BLaER1 (cell line): ENCODE results near the gene UBN1.
"Not testable (repeated sequence)": the region's sequence is repeated elsewhere in the genome, so short reads cannot be mapped to it uniquely, and the experiment has no call there.

Experiments used
- H3K27ac ChIP-seq: shearing (Covaris generic); formaldehyde crosslinking; 2 replicates; pipeline ENCODE4 v1.8.1; 2022
- H3K27me3 ChIP-seq: shearing (Covaris generic); formaldehyde crosslinking; 2 replicates; pipeline ENCODE4 v1.8.1; 2022
- H3K36me3 ChIP-seq: shearing (Covaris generic); formaldehyde crosslinking; 2 replicates; pipeline ENCODE4 v1.8.1; 2022
- H3K4me1 ChIP-seq: shearing (Covaris generic); formaldehyde crosslinking; 2 replicates; pipeline ENCODE4 v1.8.1; 2022
- H3K4me2 ChIP-seq: shearing (Covaris generic); formaldehyde crosslinking; 2 replicates; pipeline ENCODE4 v1.8.1; 2022
- H3K4me3 ChIP-seq: shearing (Covaris generic); formaldehyde crosslinking; 2 replicates; pipeline ENCODE4 v1.8.1; 2022
- H3K9ac ChIP-seq: shearing (Covaris generic); formaldehyde crosslinking; 2 replicates; pipeline ENCODE4 v1.8.1; 2022
- H3K9me3 ChIP-seq: shearing (Covaris generic); formaldehyde crosslinking; 2 replicates; pipeline ENCODE4 v1.8.1; 2022
- H4K20me1 ChIP-seq: shearing (Covaris generic); formaldehyde crosslinking; 2 replicates; pipeline ENCODE4 v1.8.1; 2022
- Cebpa-rat ChIP-seq: shearing (Covaris generic); IDR thresholded peaks from 2 replicates; pipeline ENCODE4 v1.8.1; 2022

UBN1 gene

DNA sequence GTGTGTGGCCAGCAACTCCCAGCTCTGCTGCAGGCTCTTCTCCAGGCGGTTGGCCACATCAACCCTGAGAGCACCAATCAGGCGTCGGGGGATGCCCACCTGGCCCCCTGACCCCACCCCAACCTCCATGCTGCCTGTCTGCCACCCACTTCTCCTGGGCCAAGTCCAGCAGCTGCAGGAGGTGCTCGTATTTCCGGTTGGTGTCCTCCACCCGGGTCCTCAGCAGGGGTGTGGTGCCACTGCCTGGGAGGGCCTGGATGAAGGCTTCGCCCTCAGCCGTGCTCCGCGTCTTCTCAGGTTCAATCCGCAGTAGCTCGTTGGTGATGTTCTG, 44.6 kb downstream of the UBN1 start:
- Histone ChIP-seq H3K9me3 (no peaks in the 10 kb centered on the region), H3K27me3 (no peaks in the 10 kb centered on the region)
- no peak for TF ChIP-seq Cebpa-rat

DNA sequence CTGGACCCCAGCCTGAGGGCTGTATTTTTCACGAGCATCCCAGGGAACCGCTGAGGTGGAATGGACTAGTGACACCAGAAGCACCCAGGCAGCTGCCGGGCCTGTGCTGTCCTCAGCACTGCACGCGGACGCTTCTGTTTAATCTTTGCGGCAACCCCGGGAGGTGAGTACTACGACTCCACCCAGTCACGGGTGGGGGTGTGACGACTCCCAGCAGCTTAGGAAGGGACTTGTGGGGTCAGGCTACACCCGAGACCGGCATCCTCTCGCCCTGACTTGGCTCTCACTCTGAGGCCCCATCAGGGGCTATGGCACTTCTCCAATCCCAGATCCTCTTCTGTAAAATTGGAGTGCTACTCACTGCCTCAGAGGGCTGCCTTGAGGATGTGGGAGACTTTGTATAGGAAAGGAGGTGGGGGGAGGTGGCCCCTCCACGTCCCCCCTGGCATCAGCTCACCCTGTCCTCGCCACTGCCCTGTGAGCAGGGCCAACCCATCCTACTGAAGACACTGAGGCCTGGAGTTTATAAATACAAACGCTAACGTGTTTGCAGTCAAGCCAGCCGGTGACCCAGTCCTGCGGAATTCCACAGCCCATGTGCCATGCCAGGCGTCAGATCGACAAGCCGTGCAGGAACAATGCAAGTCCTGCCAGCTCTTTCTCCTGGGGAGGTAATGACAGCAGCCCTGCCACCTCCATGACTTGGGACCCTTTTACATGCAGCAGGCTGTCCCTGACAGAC, 45.3 kb downstream of the UBN1 start:
- Histone ChIP-seq H3K9me3 (no peaks in the 10 kb centered on the region), H3K27ac (no peak overlapping the region), H3K27me3 (no peaks in the 10 kb centered on the region)

More for the DNA sequence above, 44.6 kb downstream of the UBN1 start:
- Histone ChIP-seq H3K9ac (no peak overlapping the region), H3K4me2 (no peak overlapping the region), H3K4me1 (0 out of 2 replicates have a peak, but pooled peaks cover 4% of the 10 kb centered on the region), H3K4me3 (no peak overlapping the region), H4K20me1 (no peaks in the 10 kb centered on the region; the same call in 1 of the 2 replicates), H3K36me3 (peaks cover 25% of the 10 kb centered on the region), H3K27ac (no peak overlapping the region)

DNA sequence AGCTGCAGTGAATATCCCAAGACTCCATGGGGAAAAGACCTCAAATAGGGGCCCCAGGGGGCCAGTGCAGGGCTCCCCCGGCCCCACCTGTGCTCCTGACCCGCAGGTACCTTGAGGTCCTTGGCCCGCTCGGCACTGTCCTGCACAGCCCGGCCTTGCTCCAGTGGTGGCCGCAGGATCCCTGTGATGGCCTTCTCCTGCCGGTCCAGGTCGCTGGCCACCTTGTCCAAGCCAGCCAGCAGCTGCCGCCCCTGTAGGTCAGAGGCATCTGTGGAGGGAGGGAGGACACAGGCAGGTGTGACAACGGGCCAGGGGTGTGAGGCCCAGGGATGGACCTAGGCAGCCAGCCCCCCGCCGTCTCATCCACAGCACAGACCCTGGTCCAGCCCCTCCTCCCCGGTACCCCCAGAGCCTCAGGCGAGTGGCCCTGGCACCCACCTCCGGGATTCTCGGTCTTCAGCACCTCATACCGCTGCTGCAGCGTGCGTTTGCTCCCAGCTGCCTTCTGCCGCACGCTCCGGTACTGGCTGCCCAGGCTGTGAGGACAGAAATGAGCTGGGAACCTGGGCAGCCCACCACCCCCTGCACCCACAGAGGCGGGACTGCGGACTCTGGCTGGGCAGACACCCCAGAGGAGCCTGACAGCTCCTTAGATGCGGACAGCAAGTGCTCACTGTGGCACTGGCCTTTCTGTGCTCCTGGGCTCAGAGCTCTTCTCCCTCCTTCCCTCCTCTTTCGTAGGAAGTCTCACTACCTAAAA, 46.0 kb downstream of the UBN1 start:
- Histone ChIP-seq H3K27me3 (no peaks in the 10 kb centered on the region), H3K4me1 (0 out of 2 replicates have a peak, but pooled peaks cover 4% of the 10 kb centered on the region), H3K27ac (no peak overlapping the region), H3K9me3 (no peaks in the 10 kb centered on the region), H3K36me3 (peaks cover 11% of the 10 kb centered on the region; the same call in 1 of the 2 replicates), H3K4me2 (no peak overlapping the region), H4K20me1 (no peaks in the 10 kb centered on the region; the same call in 1 of the 2 replicates), H3K4me3 (no peak overlapping the region), H3K9ac (no peak overlapping the region)
- no peak for TF ChIP-seq Cebpa-rat

More for the DNA sequence above, 45.3 kb downstream of the UBN1 start:
- Histone ChIP-seq H3K4me3 (no peak overlapping the region), H3K4me1 (0 out of 2 replicates have a peak, but pooled peaks cover 4% of the 10 kb centered on the region), H3K9ac (no peak overlapping the region), H3K4me2 (no peak overlapping the region), H3K36me3 (peaks cover 18% of the 10 kb centered on the region; the same call in 1 of the 2 replicates), H4K20me1 (no peaks in the 10 kb centered on the region; the same call in 1 of the 2 replicates)
- no peak for TF ChIP-seq Cebpa-rat

GRCh38 chr16:4894276-4895150, 47.2 kb downstream of the UBN1 start:
- H3K9me3 ChIP-seq, result no peaks in the 10 kb centered on the region
- H3K4me1 ChIP-seq, result 0 out of 2 replicates have a peak, but pooled peaks cover 4% of the 10 kb centered on the region
- no peaks in the 10 kb centered on the region; the same call in 1 of the 2 replicates for H4K20me1 ChIP-seq
- no peak overlapping the region for H3K9ac ChIP-seq
- peaks cover 11% of the 10 kb centered on the region; the same call in 1 of the 2 replicates for H3K36me3 ChIP-seq
- TF ChIP-seq Cebpa-rat, result no peak
- no peak overlapping the region for H3K4me3 ChIP-seq
- no peak overlapping the region for H3K4me2 ChIP-seq
- no peaks in the 10 kb centered on the region for H3K27me3 ChIP-seq
- no peak overlapping the region for H3K27ac ChIP-seq

- peaks cover 4% of the 10 kb centered on the region; the same call in 1 of the 2 replicates for H3K36me3 ChIP-seq
- no peak overlapping the region for H3K9ac ChIP-seq
- no peak overlapping the region for H3K4me3 ChIP-seq
- H3K9me3 ChIP-seq, result no peaks in the 10 kb centered on the region
- H3K27ac ChIP-seq, result no peak overlapping the region
- no peaks in the 10 kb centered on the region for H3K27me3 ChIP-seq
- peaks cover 5% of the 10 kb centered on the region for H3K4me1 ChIP-seq
- no peak overlapping the region for H3K4me2 ChIP-seq
- no peaks in the 10 kb centered on the region; the same call in 1 of the 2 replicates for H4K20me1 ChIP-seq
- TF ChIP-seq Cebpa-rat, result no peak
Observed at GRCh38 chr16:4895366-4895765, 48.1 kb downstream of the UBN1 start.

DNA sequence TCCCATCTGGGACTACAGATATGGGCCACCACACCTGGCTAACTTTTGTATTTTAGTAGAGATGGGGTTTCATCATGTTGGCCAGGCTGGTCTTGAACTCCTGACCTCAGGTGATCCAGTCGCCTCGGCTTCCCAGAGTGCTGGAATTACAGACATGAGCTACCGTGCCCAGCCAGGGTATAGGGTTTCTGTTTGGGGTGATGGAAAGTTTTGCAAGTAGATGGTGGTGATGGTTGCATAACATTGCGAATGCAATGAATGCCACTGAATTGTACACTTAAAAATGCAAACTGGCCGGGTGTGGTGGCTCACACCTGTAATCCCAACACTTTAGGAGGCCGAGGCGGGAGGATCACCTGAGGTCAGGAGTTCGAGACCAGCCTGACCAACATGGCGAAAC, 49.5 kb downstream of the UBN1 start:
- H3K9ac ChIP-seq, H3K36me3 ChIP-seq, H3K27me3 ChIP-seq, H3K4me1 ChIP-seq, H3K9me3 ChIP-seq, H3K27ac ChIP-seq, H3K4me2 ChIP-seq, H3K4me3 ChIP-seq, H4K20me1 ChIP-seq: not testable (repeated sequence)

DNA sequence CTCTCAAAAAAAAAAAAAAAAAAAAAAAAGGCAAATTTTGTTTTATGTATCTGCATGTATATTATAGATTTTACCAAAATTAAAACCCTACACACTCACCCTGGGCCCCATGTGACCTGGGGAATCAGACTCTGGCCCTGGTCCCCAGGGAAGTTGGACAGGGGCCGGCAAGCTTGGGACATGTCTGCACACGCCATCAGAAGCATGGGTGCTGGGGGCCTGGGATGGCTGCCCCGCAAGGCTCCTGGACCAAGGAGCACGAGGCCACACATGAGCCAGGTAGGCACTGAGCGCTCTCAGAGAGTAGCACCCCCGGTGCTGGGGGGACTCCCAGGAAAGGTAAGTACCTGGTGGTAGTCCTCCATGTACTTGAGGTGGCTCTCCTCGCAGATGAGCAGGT, 50.0 kb downstream of the UBN1 start:
- no peaks in the 10 kb centered on the region for H3K27me3 ChIP-seq
- no peaks in the 10 kb centered on the region; the same call in 1 of the 2 replicates for H4K20me1 ChIP-seq
- no peak overlapping the region for H3K4me2 ChIP-seq
- no peaks in the 10 kb centered on the region for H3K9me3 ChIP-seq
- TF ChIP-seq Cebpa-rat, result no peak
- no peak overlapping the region for H3K9ac ChIP-seq
- H3K27ac ChIP-seq, result no peak overlapping the region
- no peaks in the 10 kb centered on the region for H3K36me3 ChIP-seq
- H3K4me3 ChIP-seq, result no peak overlapping the region
- H3K4me1 ChIP-seq, result peaks cover 7% of the 10 kb centered on the region

GRCh38 chr16:4898811-4899473, 51.7 kb downstream of the UBN1 start:
- H3K4me1 ChIP-seq, result peaks cover 7% of the 10 kb centered on the region
- no peaks in the 10 kb centered on the region for H3K27me3 ChIP-seq
- H3K36me3 ChIP-seq, result no peaks in the 10 kb centered on the region

GRCh38 chr16:4899474-4899846, 52.2 kb downstream of the UBN1 start:
- H3K9me3 ChIP-seq, result no peaks in the 10 kb centered on the region
- H3K9ac ChIP-seq, result no peak overlapping the region
- H3K4me2 ChIP-seq, result no peak overlapping the region
- H3K4me1 ChIP-seq, result peaks cover 7% of the 10 kb centered on the region
- no peaks in the 10 kb centered on the region for H3K36me3 ChIP-seq
- H3K27ac ChIP-seq, result no peak overlapping the region
- H3K4me3 ChIP-seq, result no peak overlapping the region
- H4K20me1 ChIP-seq, result no peaks in the 10 kb centered on the region; the same call in 1 of the 2 replicates
- TF ChIP-seq Cebpa-rat, result no peak
- H3K27me3 ChIP-seq, result no peaks in the 10 kb centered on the region

More at GRCh38 chr16:4898811-4899473, 51.7 kb downstream of the UBN1 start:
- Histone ChIP-seq H3K9ac (no peak overlapping the region), H3K27ac (no peak overlapping the region), H3K9me3 (no peaks in the 10 kb centered on the region), H4K20me1 (no peaks in the 10 kb centered on the region; the same call in 1 of the 2 replicates), H3K4me2 (no peak overlapping the region), H3K4me3 (no peak overlapping the region)
- no peak for TF ChIP-seq Cebpa-rat
